Astrocyte (in vitro differentiated cells and primary cell): Measurements from ENCODE around the gene CYSTM1. TPM values are rescaled to one million over a fixed set of nuclear protein-coding genes. Genes with fewer than 3 reads are reported as not detected.

Experiments
- DNase-seq: peaks from one replicate; pipeline ENCODE4 v3.0.0-alpha.2; 2010; ENCODE audit warnings: low read depth
- FAIRE-seq: peaks from 2 replicates; lab custom pipeline; 2011; peaks lifted over from hg19 to GRCh38; lab: Jason Lieb, UNC
- H2AFZ ChIP-seq: 2 replicates; pipeline ENCODE4 v1.6.0; 2012; ENCODE audit warnings: low read depth, low read length, inconsistent platforms
- H3K27ac ChIP-seq: 2 replicates; pipeline ENCODE4 v1.5.1; 2011; ENCODE audit warnings: low read depth, low read length, inconsistent platforms
- H3K27me3 ChIP-seq: 2 replicates; pipeline ENCODE4 v1.6.0; 2011; ENCODE audit warnings: low read length, inconsistent platforms; ENCODE audit not compliant: insufficient read depth
- H3K36me3 ChIP-seq: 2 replicates; pipeline ENCODE4 v1.5.1; 2011; ENCODE audit warnings: low read length, inconsistent platforms; ENCODE audit not compliant: insufficient read depth
- H3K4me1 ChIP-seq: 2 replicates; pipeline ENCODE4 v1.5.1; 2011; ENCODE audit warnings: low read length, inconsistent platforms; ENCODE audit not compliant: insufficient read depth
- H3K4me2 ChIP-seq: 2 replicates; pipeline ENCODE4 v1.6.0; 2012; ENCODE audit warnings: low read length, inconsistent platforms
- H3K4me3 ChIP-seq: 2 replicates; pipeline ENCODE4 v1.5.1; 2011; ENCODE audit warnings: low read depth, mild to moderate bottlenecking, low read length, inconsistent platforms; ENCODE audit not compliant: insufficient read depth
- H3K79me2 ChIP-seq: 2 replicates; pipeline ENCODE4 v1.6.0; 2012; ENCODE audit warnings: mild to moderate bottlenecking, low read length, inconsistent platforms; ENCODE audit not compliant: insufficient read depth
- H3K9ac ChIP-seq: 2 replicates; pipeline ENCODE4 v1.6.0; 2012; ENCODE audit warnings: mild to moderate bottlenecking, low read length, inconsistent platforms
- H3K9me3 ChIP-seq: 2 replicates; pipeline ENCODE4 v1.5.1; 2012; ENCODE audit warnings: low read depth, mild to moderate bottlenecking, low read length, inconsistent platforms; ENCODE audit not compliant: insufficient read depth
- H4K20me1 ChIP-seq: 2 replicates; pipeline ENCODE4 v1.6.0; 2012; ENCODE audit warnings: low read length, inconsistent platforms; ENCODE audit not compliant: insufficient read depth
- H3K27ac Mint-ChIP-seq: one replicate; pipeline ENCODE4 v1.8.0; 2021; ENCODE audit warnings: mild to moderate bottlenecking, mixed read lengths; ENCODE audit not compliant: unreplicated experiment
- H3K27me3 Mint-ChIP-seq: one replicate; pipeline ENCODE4 v1.8.0; 2021; ENCODE audit warnings: low read depth, mixed read lengths; ENCODE audit not compliant: unreplicated experiment
- H3K36me3 Mint-ChIP-seq: one replicate; pipeline ENCODE4 v1.8.0; 2021; ENCODE audit warnings: low read depth, mixed read lengths; ENCODE audit not compliant: unreplicated experiment
- H3K4me1 Mint-ChIP-seq: one replicate; pipeline ENCODE4 v1.8.0; 2021; ENCODE audit warnings: low read depth, mixed read lengths; ENCODE audit not compliant: unreplicated experiment
- H3K4me3 Mint-ChIP-seq: one replicate; pipeline ENCODE4 v1.8.0; 2021; ENCODE audit warnings: mild to moderate bottlenecking, moderate library complexity, mixed read lengths; ENCODE audit not compliant: unreplicated experiment
- H3K9me3 Mint-ChIP-seq: one replicate; pipeline ENCODE4 v1.8.0; 2021; ENCODE audit warnings: mild to moderate bottlenecking, mixed read lengths; ENCODE audit not compliant: unreplicated experiment
- EZH2 ChIP-seq: IDR thresholded peaks from 2 replicates; pipeline ENCODE4 v1.6.1; 2012; ENCODE audit warnings: mild to moderate bottlenecking, low read length, inconsistent platforms; ENCODE audit not compliant: insufficient read depth
- total RNA-seq: library from RNA; stranded (reverse); gene quantifications from 2 replicates; pipeline ENCODE4 v1.2.1, GENCODE V29; 2021
- TF ChIP-seq, protein P1 (sequence below): IDR thresholded peaks from 2 replicates; pipeline ENCODE4 v1.5.1; 2011; ENCODE audit warnings: low read depth, mild to moderate bottlenecking, inconsistent platforms, low read length, moderate library complexity; ENCODE audit not compliant: insufficient read depth

The CYSTM1 gene
- total RNA-seq, 1 donor from 2014 or later = 46.3 TPM

DNA sequence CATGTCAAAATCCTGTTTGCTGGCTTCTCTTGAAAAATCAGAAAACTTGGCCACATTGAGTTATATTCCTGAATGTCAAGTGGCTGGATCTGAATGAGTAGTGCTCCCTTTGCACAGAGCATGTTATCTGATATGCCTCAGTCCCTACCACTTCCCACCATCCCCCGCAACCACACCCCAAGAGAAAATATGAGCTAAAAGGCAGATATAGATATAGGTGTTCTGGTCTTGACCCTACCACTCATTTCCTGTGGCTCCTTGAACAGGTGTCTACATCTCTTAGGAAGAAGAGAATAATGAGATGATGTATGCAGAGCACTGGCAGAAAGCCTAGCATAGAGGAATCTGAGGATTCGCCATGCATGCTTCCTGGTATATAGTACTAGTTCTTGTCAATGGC is 6.6 kb upstream of the CYSTM1 start:
- no peak overlapping the region for H2AFZ ChIP-seq
- no peak for FAIRE-seq
- Mint-ChIP-seq H3K4me3 (no peak overlapping the region), H3K9me3 (no peaks in the 10 kb centered on the region), H3K27me3 (peaks cover 27% of the 10 kb centered on the region), H3K4me1 (no peaks in the 10 kb centered on the region), H3K36me3 (no peaks in the 10 kb centered on the region), H3K27ac (no peak overlapping the region)
- no peaks in the 10 kb centered on the region for H3K9me3 ChIP-seq
- H3K4me2 ChIP-seq = no peak overlapping the region
- H3K9ac ChIP-seq = no peak overlapping the region
- H3K27ac ChIP-seq = no peak overlapping the region
- no peak overlapping the region for H3K4me3 ChIP-seq
- H4K20me1 ChIP-seq = no peaks in the 10 kb centered on the region
- no peaks in the 10 kb centered on the region for H3K27me3 ChIP-seq
- H3K4me1 ChIP-seq = no peaks in the 10 kb centered on the region
- TF ChIP-seq EZH2 = no peak
- TF ChIP-seq, protein P1, sequence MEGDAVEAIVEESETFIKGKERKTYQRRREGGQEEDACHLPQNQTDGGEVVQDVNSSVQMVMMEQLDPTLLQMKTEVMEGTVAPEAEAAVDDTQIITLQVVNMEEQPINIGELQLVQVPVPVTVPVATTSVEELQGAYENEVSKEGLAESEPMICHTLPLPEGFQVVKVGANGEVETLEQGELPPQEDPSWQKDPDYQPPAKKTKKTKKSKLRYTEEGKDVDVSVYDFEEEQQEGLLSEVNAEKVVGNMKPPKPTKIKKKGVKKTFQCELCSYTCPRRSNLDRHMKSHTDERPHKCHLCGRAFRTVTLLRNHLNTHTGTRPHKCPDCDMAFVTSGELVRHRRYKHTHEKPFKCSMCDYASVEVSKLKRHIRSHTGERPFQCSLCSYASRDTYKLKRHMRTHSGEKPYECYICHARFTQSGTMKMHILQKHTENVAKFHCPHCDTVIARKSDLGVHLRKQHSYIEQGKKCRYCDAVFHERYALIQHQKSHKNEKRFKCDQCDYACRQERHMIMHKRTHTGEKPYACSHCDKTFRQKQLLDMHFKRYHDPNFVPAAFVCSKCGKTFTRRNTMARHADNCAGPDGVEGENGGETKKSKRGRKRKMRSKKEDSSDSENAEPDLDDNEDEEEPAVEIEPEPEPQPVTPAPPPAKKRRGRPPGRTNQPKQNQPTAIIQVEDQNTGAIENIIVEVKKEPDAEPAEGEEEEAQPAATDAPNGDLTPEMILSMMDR = no peak
- DNase-seq = no peak
- no peaks in the 10 kb centered on the region for H3K36me3 ChIP-seq
- no peaks in the 10 kb centered on the region for H3K79me2 ChIP-seq

DNA sequence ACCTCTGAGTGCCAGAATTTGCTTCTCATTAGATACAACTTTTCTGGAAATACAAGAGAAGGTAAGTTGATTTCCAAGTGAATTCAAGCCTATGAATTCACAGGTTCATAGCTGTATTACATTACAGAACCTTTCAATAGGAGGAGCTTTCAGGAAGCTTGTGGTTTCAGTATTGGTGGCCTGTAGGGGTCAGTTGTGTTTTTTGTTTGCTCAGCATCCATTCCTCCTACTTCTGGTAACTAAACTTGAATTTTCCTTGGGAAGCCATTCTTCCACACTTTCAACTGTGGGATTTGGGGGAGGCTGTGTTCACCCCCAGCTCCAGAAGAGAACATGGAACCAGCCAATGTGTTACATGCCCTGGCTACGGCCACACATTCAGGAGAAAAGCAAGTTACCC is 5.6 kb upstream of the CYSTM1 start:
- Histone ChIP-seq H3K79me2 (no peaks in the 10 kb centered on the region), H3K9me3 (no peaks in the 10 kb centered on the region), H3K4me3 (no peak overlapping the region), H3K4me1 (peaks cover 1% of the 10 kb centered on the region), H3K9ac (no peak overlapping the region), H3K36me3 (no peaks in the 10 kb centered on the region), H3K27ac (no peak overlapping the region), H2AFZ (no peak overlapping the region), H3K27me3 (no peaks in the 10 kb centered on the region), H3K4me2 (no peak overlapping the region), H4K20me1 (no peaks in the 10 kb centered on the region)
- FAIRE-seq (no peak), DNase-seq (no peak)
- TF ChIP-seq EZH2 = no peak
- TF ChIP-seq, protein P1 = no peak
- no peaks in the 10 kb centered on the region for H3K4me1 Mint-ChIP-seq
- no peaks in the 10 kb centered on the region for H3K36me3 Mint-ChIP-seq
- H3K9me3 Mint-ChIP-seq = no peaks in the 10 kb centered on the region
- no peak overlapping the region for H3K27ac Mint-ChIP-seq
- peaks cover 25% of the 10 kb centered on the region for H3K27me3 Mint-ChIP-seq
- no peak overlapping the region for H3K4me3 Mint-ChIP-seq

DNA sequence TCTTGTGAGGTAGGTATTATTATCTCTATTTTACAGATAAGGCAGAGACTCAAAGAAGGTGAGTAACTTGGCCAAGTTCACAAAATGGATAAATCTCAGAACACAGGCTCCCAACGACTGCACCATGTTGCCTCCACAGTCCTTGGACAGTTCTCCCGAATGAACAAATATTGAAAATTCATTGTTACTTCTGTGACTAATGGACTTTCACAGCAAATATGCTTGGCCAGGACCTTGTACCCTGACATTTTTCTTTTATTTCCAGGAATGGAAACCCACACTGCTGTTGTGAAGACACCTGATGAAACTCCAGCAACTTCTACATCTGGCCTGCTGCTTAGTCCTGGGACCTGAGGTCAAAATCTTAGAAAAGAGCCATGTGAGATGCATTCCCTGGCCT is 2.5 kb upstream of the CYSTM1 start:
- Mint-ChIP-seq H3K4me1 (peaks cover 2% of the 10 kb centered on the region), H3K36me3 (no peaks in the 10 kb centered on the region), H3K4me3 (no peak overlapping the region), H3K27ac (no peak overlapping the region), H3K9me3 (no peaks in the 10 kb centered on the region), H3K27me3 (peaks cover 6% of the 10 kb centered on the region)
- H3K27ac ChIP-seq = no peak overlapping the region
- no peak overlapping the region for H3K4me2 ChIP-seq
- no peak overlapping the region for H2AFZ ChIP-seq
- H3K79me2 ChIP-seq = no peaks in the 10 kb centered on the region
- FAIRE-seq (no peak), DNase-seq (no peak)
- no peaks in the 10 kb centered on the region for H3K36me3 ChIP-seq
- no peak overlapping the region for H3K4me3 ChIP-seq
- H3K4me1 ChIP-seq = peaks cover 12% of the 10 kb centered on the region
- TF ChIP-seq, protein P1 = no peak
- no peak for TF ChIP-seq EZH2
- no peaks in the 10 kb centered on the region for H3K27me3 ChIP-seq
- H4K20me1 ChIP-seq = no peaks in the 10 kb centered on the region
- no peaks in the 10 kb centered on the region for H3K9me3 ChIP-seq
- no peak overlapping the region for H3K9ac ChIP-seq
